Panc1 (cell line): ENCODE measurements around the gene ELAVL1. TPM values are rescaled to one million over a fixed set of nuclear protein-coding genes. Genes with fewer than 3 reads are reported as not detected.

Source experiments
- ATAC-seq: fragments of 200-7000 bp; cut with Tn5 transposase; 2 replicates; pipeline ENCODE4 v1.9.1; 2020; ENCODE audit warnings: mild to moderate bottlenecking, moderate library complexity
- BruUV-seq: library from RNA; stranded (reverse); fragments of 400-500 nt; replicated peaks from 2 replicates; lab custom pipeline; 2021; lab: Mats Ljungman, UMichigan
- CTCF ChIA-PET: fragments of 300-600 bp; sonication (Branson Sonifier 250); formaldehyde crosslinking; loops from one replicate; lab custom pipeline; 2022; ENCODE audit warnings: antibody characterized with exemption; lab: Charles Lee
- POLR2A ChIA-PET: fragments of 300-600 bp; sonication (Branson Sonifier 250); formaldehyde crosslinking; loops from one replicate; lab custom pipeline; 2022; ENCODE audit warnings: antibody characterized with exemption; lab: Charles Lee
- DNase-seq: peaks from one replicate; pipeline ENCODE4 v3.0.0-alpha.2; 2010; ENCODE audit warnings: low read depth, low spot score
- H3K27ac ChIP-seq: 2 replicates; pipeline ENCODE4 v1.5.1; 2011; ENCODE audit warnings: mild to moderate bottlenecking, low read length, inconsistent platforms
- H3K27me3 ChIP-seq: fragments of 200-500 bp; sonication (Bioruptor generic); 2 replicates; pipeline ENCODE4 v1.6.0; 2014; ENCODE audit warnings: low read length, inconsistent platforms; ENCODE audit not compliant: control insufficient read depth, insufficient read depth
- H3K36me3 ChIP-seq: fragments of 200-500 bp; sonication (Bioruptor generic); 2 replicates; pipeline ENCODE4 v1.5.1; 2014; ENCODE audit warnings: inconsistent platforms, mild to moderate bottlenecking, low read length, moderate library complexity; ENCODE audit not compliant: control insufficient read depth, insufficient read depth
- H3K4me1 ChIP-seq: 2 replicates; pipeline ENCODE4 v1.5.1; 2011; ENCODE audit warnings: inconsistent platforms, mild to moderate bottlenecking, low read length, moderate library complexity; ENCODE audit not compliant: control insufficient read depth, insufficient read depth
- H3K4me3 ChIP-seq, 2 experiments: 2 replicates each; pipeline ENCODE4 v1.5.1; 2011 to 2012; ENCODE audit warnings: low read depth in 2 of 2, low read length in 2 of 2, mild to moderate bottlenecking in 2 of 2, inconsistent platforms in 1 of 2, moderate library complexity in 1 of 2
- H3K9me3 ChIP-seq: fragments of 200-500 bp; sonication (Bioruptor generic); 2 replicates; pipeline ENCODE4 v1.5.1; 2014; ENCODE audit warnings: low read depth, mild to moderate bottlenecking, inconsistent platforms, low read length, moderate library complexity; ENCODE audit not compliant: control insufficient read depth, insufficient read depth
- POLR2AphosphoS5 ChIP-seq: IDR thresholded peaks from 2 replicates; pipeline ENCODE4 v1.6.1; 2012; ENCODE audit warnings: mild to moderate bottlenecking, low read depth, low read length, moderate library complexity
- SIN3A ChIP-seq: IDR thresholded peaks from 2 replicates; pipeline ENCODE4 v1.6.1; 2012; ENCODE audit warnings: low read depth, mild to moderate bottlenecking, low read length, moderate library complexity, borderline replicate concordance; ENCODE audit not compliant: insufficient read depth
- TCF7L2 ChIP-seq: IDR thresholded peaks from 2 replicates; pipeline ENCODE4 v1.6.1; 2011; ENCODE audit warnings: mild to moderate bottlenecking, low read depth, low read length, inconsistent platforms
- in situ Hi-C: cut with HindIII; loops from 2 replicates; pipeline ENCODE4 v1.10.0; 2016; ENCODE audit warnings: low sequenced_read_pairs, low pct_unique_long_range_greater_than_20kb
- intact Hi-C: fragments of 100-400 bp; cut with micrococcal nuclease; formaldehyde crosslinking; loops from one replicate; pipeline ENCODE4 v1.10.0; 2022; ENCODE audit not compliant: unreplicated experiment
- total RNA-seq: library from RNA; stranded (reverse); gene quantifications from one replicate; pipeline ENCODE4 v1.2.1, GENCODE V29; 2021; ENCODE audit not compliant: unreplicated experiment
- TF ChIP-seq, protein P1 (sequence below), 2 experiments: IDR thresholded peaks; 2 replicates each; pipeline ENCODE4 v1.6.1; 2011 to 2012; ENCODE audit warnings: low read depth in 2 of 2, control low read depth in 1 of 2, low read length in 1 of 2, mild to moderate bottlenecking in 1 of 2, moderate library complexity in 1 of 2; ENCODE audit not compliant: insufficient read depth in 1 of 2
- TF ChIP-seq, protein P2 (sequence below): fragments of 450-650 bp; IDR thresholded peaks from 2 replicates; pipeline ENCODE4 v1.5.1; 2017; ENCODE audit warnings: mild to moderate bottlenecking

The ELAVL1 gene
- total RNA-seq, 1 experiment from 2014 or later, result 123 TPM

DNA sequence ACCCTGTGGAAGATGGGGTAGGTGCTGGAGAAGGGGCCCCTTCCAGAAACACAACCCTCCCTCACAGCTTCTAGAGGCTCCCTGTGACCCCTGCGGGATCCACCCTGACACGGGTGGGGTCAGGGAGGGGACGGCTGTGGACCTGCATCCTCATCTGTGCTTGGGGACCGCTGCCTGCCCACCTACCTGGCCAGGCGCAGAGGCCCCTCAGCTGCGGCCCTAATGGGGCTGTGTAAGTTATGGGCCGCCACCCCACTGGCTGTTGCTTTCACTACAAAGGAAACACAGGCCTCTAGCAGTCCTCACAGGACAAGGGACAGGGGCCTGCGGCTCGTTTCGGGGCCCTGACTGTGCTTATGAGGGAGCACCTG is 72.5 kb downstream of the ELAVL1 start:
- in situ Hi-C loops (no loop called here), intact Hi-C loops (no loop called here)
- no TSS peak for BruUV-seq
- no peak for DNase-seq
- ChIA-PET CTCF (no interaction called here), POLR2A (no interaction called here)
- Histone ChIP-seq H3K27me3 (no peaks in the 10 kb centered on the region), H3K9me3 (no peaks in the 10 kb centered on the region), H3K36me3 (no peaks in the 10 kb centered on the region; the same call in 1 of the 2 replicates), H3K27ac (no peak overlapping the region), H3K4me1 (peaks cover 26% of the 10 kb centered on the region), H3K4me3 (no peak overlapping the region)
- TF ChIP-seq, protein P1, sequence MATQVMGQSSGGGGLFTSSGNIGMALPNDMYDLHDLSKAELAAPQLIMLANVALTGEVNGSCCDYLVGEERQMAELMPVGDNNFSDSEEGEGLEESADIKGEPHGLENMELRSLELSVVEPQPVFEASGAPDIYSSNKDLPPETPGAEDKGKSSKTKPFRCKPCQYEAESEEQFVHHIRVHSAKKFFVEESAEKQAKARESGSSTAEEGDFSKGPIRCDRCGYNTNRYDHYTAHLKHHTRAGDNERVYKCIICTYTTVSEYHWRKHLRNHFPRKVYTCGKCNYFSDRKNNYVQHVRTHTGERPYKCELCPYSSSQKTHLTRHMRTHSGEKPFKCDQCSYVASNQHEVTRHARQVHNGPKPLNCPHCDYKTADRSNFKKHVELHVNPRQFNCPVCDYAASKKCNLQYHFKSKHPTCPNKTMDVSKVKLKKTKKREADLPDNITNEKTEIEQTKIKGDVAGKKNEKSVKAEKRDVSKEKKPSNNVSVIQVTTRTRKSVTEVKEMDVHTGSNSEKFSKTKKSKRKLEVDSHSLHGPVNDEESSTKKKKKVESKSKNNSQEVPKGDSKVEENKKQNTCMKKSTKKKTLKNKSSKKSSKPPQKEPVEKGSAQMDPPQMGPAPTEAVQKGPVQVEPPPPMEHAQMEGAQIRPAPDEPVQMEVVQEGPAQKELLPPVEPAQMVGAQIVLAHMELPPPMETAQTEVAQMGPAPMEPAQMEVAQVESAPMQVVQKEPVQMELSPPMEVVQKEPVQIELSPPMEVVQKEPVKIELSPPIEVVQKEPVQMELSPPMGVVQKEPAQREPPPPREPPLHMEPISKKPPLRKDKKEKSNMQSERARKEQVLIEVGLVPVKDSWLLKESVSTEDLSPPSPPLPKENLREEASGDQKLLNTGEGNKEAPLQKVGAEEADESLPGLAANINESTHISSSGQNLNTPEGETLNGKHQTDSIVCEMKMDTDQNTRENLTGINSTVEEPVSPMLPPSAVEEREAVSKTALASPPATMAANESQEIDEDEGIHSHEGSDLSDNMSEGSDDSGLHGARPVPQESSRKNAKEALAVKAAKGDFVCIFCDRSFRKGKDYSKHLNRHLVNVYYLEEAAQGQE (IDR thresholded peaks at IDR 0.05; ENCODE audit: insufficient read depth in 1 of 2, low read depth in 2 of 2, low read length in 1 of 2), result no peak
- TF ChIP-seq, protein P2, sequence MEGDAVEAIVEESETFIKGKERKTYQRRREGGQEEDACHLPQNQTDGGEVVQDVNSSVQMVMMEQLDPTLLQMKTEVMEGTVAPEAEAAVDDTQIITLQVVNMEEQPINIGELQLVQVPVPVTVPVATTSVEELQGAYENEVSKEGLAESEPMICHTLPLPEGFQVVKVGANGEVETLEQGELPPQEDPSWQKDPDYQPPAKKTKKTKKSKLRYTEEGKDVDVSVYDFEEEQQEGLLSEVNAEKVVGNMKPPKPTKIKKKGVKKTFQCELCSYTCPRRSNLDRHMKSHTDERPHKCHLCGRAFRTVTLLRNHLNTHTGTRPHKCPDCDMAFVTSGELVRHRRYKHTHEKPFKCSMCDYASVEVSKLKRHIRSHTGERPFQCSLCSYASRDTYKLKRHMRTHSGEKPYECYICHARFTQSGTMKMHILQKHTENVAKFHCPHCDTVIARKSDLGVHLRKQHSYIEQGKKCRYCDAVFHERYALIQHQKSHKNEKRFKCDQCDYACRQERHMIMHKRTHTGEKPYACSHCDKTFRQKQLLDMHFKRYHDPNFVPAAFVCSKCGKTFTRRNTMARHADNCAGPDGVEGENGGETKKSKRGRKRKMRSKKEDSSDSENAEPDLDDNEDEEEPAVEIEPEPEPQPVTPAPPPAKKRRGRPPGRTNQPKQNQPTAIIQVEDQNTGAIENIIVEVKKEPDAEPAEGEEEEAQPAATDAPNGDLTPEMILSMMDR, result no peak
- TF ChIP-seq SIN3A (no peak), TCF7L2 (no peak), POLR2AphosphoS5 (no peak)
- no peak for ATAC-seq

DNA sequence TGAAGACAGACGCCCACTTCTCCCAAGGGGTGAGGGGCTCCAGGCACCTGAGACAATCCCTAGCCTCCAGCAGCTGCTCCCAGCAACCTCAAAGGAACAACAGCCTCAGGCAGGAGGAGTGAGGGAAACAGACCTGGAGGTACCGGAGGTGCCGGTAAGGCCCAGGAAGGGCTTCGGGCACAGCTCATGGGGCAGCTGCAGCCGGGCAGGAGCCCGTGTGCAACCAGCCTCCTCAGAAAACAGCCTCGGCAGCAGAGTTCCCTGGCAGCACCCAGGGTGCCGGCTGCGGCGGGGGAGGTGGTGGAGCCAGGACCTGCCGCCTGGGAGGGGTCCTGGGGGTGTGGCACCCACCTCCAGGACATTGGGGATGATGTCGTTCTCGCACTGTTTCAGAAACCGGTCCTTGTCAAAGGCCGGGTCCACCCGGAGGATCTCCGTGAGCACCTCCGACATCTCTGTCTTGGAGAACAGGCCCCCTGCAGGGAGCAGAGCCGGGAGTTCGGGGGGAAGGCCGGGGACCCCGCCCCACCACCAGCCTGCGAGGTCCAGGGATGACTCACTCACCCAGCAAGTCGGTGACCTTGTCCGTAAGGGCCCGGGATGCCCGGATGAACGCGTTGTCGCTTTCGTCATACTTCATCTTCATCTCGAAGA is 73.0 kb downstream of the ELAVL1 start:
- Histone ChIP-seq H3K27me3 (no peaks in the 10 kb centered on the region), H3K4me3 (no peak overlapping the region), H3K9me3 (no peaks in the 10 kb centered on the region), H3K27ac (no peak overlapping the region), H3K36me3 (no peaks in the 10 kb centered on the region; the same call in 1 of the 2 replicates), H3K4me1 (peaks cover 32% of the 10 kb centered on the region)
- BruUV-seq, result no TSS peak
- POLR2A ChIA-PET, result no interaction called here
- no peak for ATAC-seq
- CTCF ChIA-PET, result no interaction called here
- intact Hi-C loops (no loop called here), in situ Hi-C loops (no loop called here)
- no peak for TF ChIP-seq POLR2AphosphoS5
- TF ChIP-seq, protein P2, result no peak
- TF ChIP-seq, protein P1 (IDR thresholded peaks at IDR 0.05; ENCODE audit: insufficient read depth in 1 of 2, low read depth in 2 of 2, low read length in 1 of 2), result no peak
- no peak for TF ChIP-seq TCF7L2
- TF ChIP-seq SIN3A, result no peak
- no peak for DNase-seq
